DND-41 (cell line): ENCODE measurements around the gene F11R.

Experiments used
- ATAC-seq: fragments of 200-7000 bp; cut with Tn5 transposase; 3 replicates; pipeline ENCODE4 v1.9.1; 2021; ENCODE audit warnings: low read depth; ENCODE audit not compliant: insufficient read depth
- DNase-seq: peaks from one replicate; pipeline ENCODE4 v3.0.0-alpha.2; 2020
- H2AFZ ChIP-seq: 2 replicates; pipeline ENCODE4 v1.6.0; 2012; ENCODE audit warnings: low read depth, low read length
- H3K27ac ChIP-seq: 2 replicates; pipeline ENCODE4 v1.5.1; 2012; ENCODE audit warnings: low read length, inconsistent platforms
- H3K27me3 ChIP-seq: fragments of 200-600 bp; sonication (generic); 2 replicates; pipeline ENCODE4 v1.6.0; 2012; ENCODE audit warnings: low read length, mild to moderate bottlenecking, inconsistent platforms; ENCODE audit not compliant: insufficient read depth, poor library complexity
- H3K36me3 ChIP-seq: 2 replicates; pipeline ENCODE4 v1.5.1; 2012; ENCODE audit warnings: low read length, inconsistent platforms; ENCODE audit not compliant: insufficient read depth
- H3K4me1 ChIP-seq: 2 replicates; pipeline ENCODE4 v1.5.1; 2012; ENCODE audit warnings: mild to moderate bottlenecking, low read length; ENCODE audit not compliant: insufficient read depth
- H3K4me2 ChIP-seq: 2 replicates; pipeline ENCODE4 v1.6.0; 2012; ENCODE audit warnings: mild to moderate bottlenecking, moderate library complexity, low read length, inconsistent platforms; ENCODE audit not compliant: insufficient read depth
- H3K4me3 ChIP-seq, 2 experiments: fragments of 200-600 bp in 1 of 2; shearing (Covaris generic) in 1 of 2; 2 replicates each; pipeline ENCODE4 v1.5.1; 2012 to 2016; ENCODE audit warnings: inconsistent platforms in 2 of 2, low read length in 2 of 2, mild to moderate bottlenecking in 2 of 2, low read depth in 1 of 2, moderate library complexity in 1 of 2
- H3K79me2 ChIP-seq: 2 replicates; pipeline ENCODE4 v1.6.0; 2012; ENCODE audit warnings: low read length, inconsistent platforms; ENCODE audit not compliant: insufficient read depth
- H3K9ac ChIP-seq: 2 replicates; pipeline ENCODE4 v1.6.0; 2012; ENCODE audit warnings: low read depth, mild to moderate bottlenecking, inconsistent platforms, low read length, moderate library complexity
- H3K9me3 ChIP-seq: 2 replicates; pipeline ENCODE4 v1.5.1; 2012; ENCODE audit warnings: low read length, moderate library complexity, mild to moderate bottlenecking, inconsistent platforms; ENCODE audit not compliant: insufficient read depth, severe bottlenecking
- H4K20me1 ChIP-seq: 2 replicates; pipeline ENCODE4 v1.6.0; 2012; ENCODE audit warnings: low read length; ENCODE audit not compliant: insufficient read depth
- CTCF ChIP-seq: IDR thresholded peaks from 2 replicates; pipeline ENCODE4 v1.5.1; 2012; ENCODE audit warnings: borderline replicate concordance, low read length, moderate library complexity, mild to moderate bottlenecking; ENCODE audit not compliant: poor library complexity, severe bottlenecking; ENCODE audit errors: extremely low read depth
- EZH2 ChIP-seq: IDR thresholded peaks from 3 replicates; pipeline ENCODE4 v1.6.1; 2012; ENCODE audit warnings: borderline replicate concordance, low read depth, mild to moderate bottlenecking, moderate library complexity, low read length, inconsistent platforms; ENCODE audit not compliant: severe bottlenecking

F11R gene

GRCh38 chr1:160979286-160979685 is 41.7 kb downstream of the F11R start:
- Histone ChIP-seq H2AFZ (no peak overlapping the region), H4K20me1 (no peaks in the 10 kb centered on the region), H3K27me3 (no peaks in the 10 kb centered on the region), H3K4me1 (no peaks in the 10 kb centered on the region), H3K27ac (no peak overlapping the region), H3K9ac (no peak overlapping the region), H3K4me3 (no peak overlapping the region), H3K36me3 (no peaks in the 10 kb centered on the region), H3K4me2 (no peak overlapping the region), H3K79me2 (no peaks in the 10 kb centered on the region), H3K9me3 (no peaks in the 10 kb centered on the region)
- no peak for DNase-seq
- ATAC-seq, result no peak
- no peak for TF ChIP-seq EZH2
- TF ChIP-seq CTCF, result no peak

- TF ChIP-seq EZH2, result no peak
- TF ChIP-seq CTCF, result no peak
- Histone ChIP-seq H3K9ac (no peak overlapping the region), H4K20me1 (no peaks in the 10 kb centered on the region), H3K27me3 (no peaks in the 10 kb centered on the region), H3K4me1 (no peaks in the 10 kb centered on the region), H3K79me2 (no peaks in the 10 kb centered on the region), H3K9me3 (no peaks in the 10 kb centered on the region), H2AFZ (no peak overlapping the region), H3K36me3 (no peaks in the 10 kb centered on the region), H3K27ac (no peak overlapping the region), H3K4me2 (no peak overlapping the region), H3K4me3 (no peak overlapping the region)
- no peak for DNase-seq
- no peak for ATAC-seq
Measured at GRCh38 chr1:160978510-160978927, 42.4 kb downstream of the F11R start.

GRCh38 chr1:160975026-160975425 is 45.9 kb downstream of the F11R start:
- Histone ChIP-seq H4K20me1 (no peaks in the 10 kb centered on the region), H3K27ac (no peak overlapping the region), H2AFZ (no peak overlapping the region), H3K79me2 (no peaks in the 10 kb centered on the region), H3K4me2 (no peak overlapping the region), H3K36me3 (no peaks in the 10 kb centered on the region), H3K4me3 (no peak overlapping the region), H3K27me3 (no peaks in the 10 kb centered on the region), H3K4me1 (no peaks in the 10 kb centered on the region), H3K9me3 (no peaks in the 10 kb centered on the region), H3K9ac (no peak overlapping the region)
- TF ChIP-seq EZH2, result no peak
- no peak for TF ChIP-seq CTCF
- no peak for ATAC-seq
- DNase-seq, result no peak

- H3K27me3 ChIP-seq, result no peaks in the 10 kb centered on the region
Measured at GRCh38 chr1:160973491-160973890, 47.5 kb downstream of the F11R start.

More at GRCh38 chr1:160973491-160973890, 47.5 kb downstream of the F11R start:
- no peaks in the 10 kb centered on the region for H3K9me3 ChIP-seq
- TF ChIP-seq EZH2, result no peak
- no peak for TF ChIP-seq CTCF
- no peaks in the 10 kb centered on the region for H3K36me3 ChIP-seq
- H3K9ac ChIP-seq, result no peak overlapping the region
- no peaks in the 10 kb centered on the region for H3K4me1 ChIP-seq
- H3K79me2 ChIP-seq, result no peaks in the 10 kb centered on the region
- no peak overlapping the region for H3K27ac ChIP-seq
- H2AFZ ChIP-seq, result no peak overlapping the region
- H3K4me2 ChIP-seq, result no peak overlapping the region
- H4K20me1 ChIP-seq, result no peaks in the 10 kb centered on the region
- DNase-seq (no peak), ATAC-seq (0 out of 3 replicates have a peak, but pooled peaks have one; percentile 22)
- H3K4me3 ChIP-seq, result no peak overlapping the region
